CD14-positive monocyte (primary cell): ENCODE results near the gene PMM1. TPM values are rescaled to one million over a fixed set of nuclear protein-coding genes. Genes with fewer than 3 reads are reported as not detected.

Experiments used
- DNase-seq, 3 donors: peaks; one replicate each; pipeline ENCODE4 v3.0.0-alpha.2; 2011 to 2022
- H2AFZ ChIP-seq: 2 replicates; pipeline ENCODE4 v1.6.0; 2012; ENCODE audit warnings: mild to moderate bottlenecking, low read depth, low read length, inconsistent platforms; ENCODE audit not compliant: insufficient read depth, poor library complexity, severe bottlenecking
- H3K27ac ChIP-seq, 2 donors: 1 replicate in 1 of 2; 2 replicates in 1 of 2; pipeline ENCODE4 v1.5.1; 2012 to 2013; ENCODE audit warnings: low read length in 2 of 2, control low read depth in 1 of 2, inconsistent platforms in 1 of 2, low read depth in 1 of 2, mild to moderate bottlenecking in 1 of 2
- H3K27me3 ChIP-seq, 2 donors: one replicate each; pipeline versions ENCODE4 v1.6.0 to v1.6.1; 2011 to 2013; ENCODE audit warnings: low read length in 2 of 2; ENCODE audit not compliant: control insufficient read depth in 2 of 2, insufficient read depth in 2 of 2
- H3K36me3 ChIP-seq, 2 donors: replicated peaks in 1 of 2; 1 replicate in 1 of 2; 2 replicates in 1 of 2; pipeline versions ENCODE4 v1.5.1 to v1.6.1; 2012 to 2013; ENCODE audit warnings: low read length in 2 of 2, control low read depth in 1 of 2, inconsistent platforms in 1 of 2, mild to moderate bottlenecking in 1 of 2; ENCODE audit not compliant: insufficient read depth in 2 of 2, control insufficient read depth in 1 of 2
- H3K4me1 ChIP-seq, 2 donors: 1 replicate in 1 of 2; 2 replicates in 1 of 2; pipeline versions ENCODE4 v1.5.1 to v1.6.1; 2012 to 2013; ENCODE audit warnings: low read length in 2 of 2, control low read depth in 1 of 2, inconsistent platforms in 1 of 2, mild to moderate bottlenecking in 1 of 2, moderate library complexity in 1 of 2; ENCODE audit not compliant: insufficient read depth in 2 of 2, control insufficient read depth in 1 of 2
- H3K4me2 ChIP-seq: replicated peaks from 2 replicates; pipeline ENCODE3; 2012; ENCODE audit warnings: low read length, moderate library complexity, mild to moderate bottlenecking; ENCODE audit not compliant: poor library complexity, severe bottlenecking; ENCODE audit errors: extremely low read depth
- H3K4me3 ChIP-seq, 3 experiments: fragments of 200-600 bp in 1 of 3; sonication (generic) in 1 of 3; replicated peaks in 1 of 3; 1 replicate in 2 of 3; 2 replicates in 1 of 3; pipeline ENCODE4 v1.5.1; 2011 to 2013; ENCODE audit warnings: low read length in 3 of 3, mild to moderate bottlenecking in 3 of 3, control low read depth in 2 of 3, low read depth in 2 of 3, inconsistent platforms in 1 of 3, moderate library complexity in 1 of 3
- H3K79me2 ChIP-seq: 2 replicates; pipeline ENCODE4 v1.6.0; 2012; ENCODE audit warnings: mild to moderate bottlenecking, control low read depth, inconsistent platforms, low read length, moderate library complexity; ENCODE audit not compliant: insufficient read depth
- H3K9ac ChIP-seq: 2 replicates; pipeline ENCODE4 v1.6.0; 2017; ENCODE audit warnings: low read length, mild to moderate bottlenecking; ENCODE audit not compliant: insufficient read depth, poor library complexity, severe bottlenecking
- H3K9me3 ChIP-seq, 2 donors: replicated peaks in 1 of 2; 1 replicate in 1 of 2; 2 replicates in 1 of 2; pipeline versions ENCODE4 v1.5.1 to v1.6.1; 2012 to 2013; ENCODE audit warnings: low read length in 2 of 2, control low read depth in 1 of 2; ENCODE audit not compliant: control insufficient read depth in 1 of 2, insufficient read depth in 1 of 2
- H4K20me1 ChIP-seq: 2 replicates; pipeline ENCODE4 v1.6.0; 2012; ENCODE audit warnings: mild to moderate bottlenecking, low read length, control low read depth, moderate library complexity; ENCODE audit not compliant: insufficient read depth
- H3K27ac Mint-ChIP-seq, 7 donors: one replicate each; pipeline ENCODE4 v1.8.0; 2020; ENCODE audit warnings: mild to moderate bottlenecking in 7 of 7, mixed read lengths in 7 of 7, moderate library complexity in 6 of 7, inconsistent platforms in 2 of 7
- H3K27me3 Mint-ChIP-seq, 3 donors: one replicate each; pipeline ENCODE4 v1.8.0; 2021 to 2022; ENCODE audit warnings: low read depth in 3 of 3, mild to moderate bottlenecking in 3 of 3, mixed read lengths in 3 of 3, moderate library complexity in 3 of 3, inconsistent platforms in 1 of 3
- H3K36me3 Mint-ChIP-seq, 2 donors: one replicate each; pipeline ENCODE4 v1.8.0; 2020; ENCODE audit warnings: mixed read lengths in 2 of 2, inconsistent platforms in 1 of 2, mild to moderate bottlenecking in 1 of 2
- H3K4me1 Mint-ChIP-seq: one replicate; pipeline ENCODE4 v1.8.0; 2020; ENCODE audit warnings: mild to moderate bottlenecking, mixed read lengths
- H3K4me3 Mint-ChIP-seq, 2 donors: one replicate each; pipeline ENCODE4 v1.8.0; 2020; ENCODE audit warnings: mild to moderate bottlenecking in 2 of 2, mixed read lengths in 2 of 2, moderate library complexity in 1 of 2
- H3K9me3 Mint-ChIP-seq, 7 donors: one replicate each; pipeline ENCODE4 v1.8.0; 2020 to 2022; ENCODE audit warnings: mixed read lengths in 7 of 7, mild to moderate bottlenecking in 6 of 7, moderate library complexity in 6 of 7, inconsistent platforms in 2 of 7
- CTCF ChIP-seq: fragments of 200-600 bp; IDR thresholded peaks from one replicate; pipeline ENCODE4 v1.8.0; 2022; ENCODE audit warnings: antibody characterized with exemption, mild to moderate bottlenecking
- WGBS: methylation state at CpG from one replicate; pipeline ENCODE4 v1.1.5; 2013; ENCODE audit warnings: missing lambda C conversion rate; ENCODE audit not compliant: insufficient coverage; 5-methylcytosine and 5-hydroxymethylcytosine counted together
- intact Hi-C, 2 donors: fragments of 100-400 bp; cut with micrococcal nuclease; formaldehyde crosslinking; loops; one replicate each; pipeline versions ENCODE4 v1.15.0 to v1.15.1; 2023
- polyA plus RNA-seq, 3 donors: library from polyadenylated mRNA; depleted of rRNA in 1 of 3; unstranded in 2 of 3; stranded (reverse) in 1 of 3; fragments of 300-500 nt in 2 of 3; fragments of >200 nt in 1 of 3; fragmentation: Illumina TruSeq in 2 of 3; gene quantifications; 1 replicate in 2 of 3; 2 replicates in 1 of 3; pipeline ENCODE4 v1.2.3, GENCODE V29; 2012 to 2021

Gene PMM1
- polyA plus RNA-seq, 3 donors = 15.6 to 32.4 (median 23.5) TPM

GRCh38 chr22:41550952-41551491 is 38.6 kb downstream of the PMM1 start:
- Histone ChIP-seq H4K20me1 (no peaks in the 10 kb centered on the region), H3K4me1 (no peaks in the 10 kb centered on the region), H3K79me2 (no peaks in the 10 kb centered on the region), H3K4me3 (no peak overlapping the region), H3K4me2 (no peak overlapping the region), H3K36me3 (no peaks in the 10 kb centered on the region), H3K9ac (no peak overlapping the region), H3K27ac (no peak overlapping the region), H3K27me3 (no peaks in the 10 kb centered on the region), H3K9me3 (no peaks in the 10 kb centered on the region), H2AFZ (no peak overlapping the region)
- Mint-ChIP-seq H3K4me3 (no peak overlapping the region), H3K27me3 (peaks cover 11 to 15% (median 12%) of the 10 kb centered on the region in 3 donors), H3K36me3 (no peaks in the 10 kb centered on the region), H3K4me1 (no peaks in the 10 kb centered on the region), H3K27ac (no peak overlapping the region), H3K9me3 (peaks cover 0 to 5% (median 0%) of the 10 kb centered on the region in 7 donors)
- WGBS = 97% methylated on average over 11 of the region's 12 CpGs
- no peak for DNase-seq
- TF ChIP-seq CTCF = no peak
- intact Hi-C loops = no loop called here

DNA sequence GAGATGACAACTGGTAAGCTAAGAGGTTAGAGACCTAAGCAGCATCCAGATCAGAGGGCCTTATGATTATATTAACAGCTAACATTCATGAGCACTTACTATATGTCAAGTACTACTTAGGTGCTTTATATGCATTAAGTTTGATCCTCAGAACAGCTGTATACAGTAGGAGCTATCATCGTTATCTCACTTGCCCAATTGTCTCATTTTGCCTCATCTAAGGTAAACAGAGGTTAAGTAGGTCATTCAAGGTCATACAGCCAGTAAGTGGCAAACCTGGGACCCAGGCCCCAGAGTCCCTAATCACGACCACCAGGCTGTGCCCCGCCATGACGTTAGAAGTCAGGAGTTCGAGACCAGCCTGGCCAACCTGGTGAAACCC is 40.8 kb downstream of the PMM1 start:
- no peak overlapping the region for H3K4me2 ChIP-seq
- no peak overlapping the region for H3K4me3 Mint-ChIP-seq
- H3K27me3 Mint-ChIP-seq = peaks cover 10 to 15% (median 12%) of the 10 kb centered on the region in 3 donors
- WGBS = 98% methylated on average over 5 of the region's 5 CpGs
- H3K9me3 Mint-ChIP-seq = peaks cover 0 to 3% (median 0%) of the 10 kb centered on the region in 7 donors
- peaks cover 2% of the 10 kb centered on the region for H3K79me2 ChIP-seq
- H3K4me3 ChIP-seq = no peak overlapping the region
- H2AFZ ChIP-seq = no peak overlapping the region
- no peak overlapping the region for H3K9ac ChIP-seq
- H3K27ac Mint-ChIP-seq = no peak overlapping the region
- no peak overlapping the region for H3K27ac ChIP-seq
- H3K36me3 Mint-ChIP-seq = no peaks in the 10 kb centered on the region
- peaks cover 9% of the 10 kb centered on the region for H3K4me1 Mint-ChIP-seq
- intact Hi-C loops = no loop called here
- peaks cover 6 to 12% of the 10 kb centered on the region in 2 donors for H3K4me1 ChIP-seq
- no peaks in the 10 kb centered on the region for H4K20me1 ChIP-seq
- no peaks in the 10 kb centered on the region for H3K36me3 ChIP-seq
- H3K9me3 ChIP-seq = no peaks in the 10 kb centered on the region
- TF ChIP-seq CTCF = no peak
- H3K27me3 ChIP-seq = no peaks in the 10 kb centered on the region
- no peak for DNase-seq
